ENCODE results near the gene EVA1C.

DNA sequence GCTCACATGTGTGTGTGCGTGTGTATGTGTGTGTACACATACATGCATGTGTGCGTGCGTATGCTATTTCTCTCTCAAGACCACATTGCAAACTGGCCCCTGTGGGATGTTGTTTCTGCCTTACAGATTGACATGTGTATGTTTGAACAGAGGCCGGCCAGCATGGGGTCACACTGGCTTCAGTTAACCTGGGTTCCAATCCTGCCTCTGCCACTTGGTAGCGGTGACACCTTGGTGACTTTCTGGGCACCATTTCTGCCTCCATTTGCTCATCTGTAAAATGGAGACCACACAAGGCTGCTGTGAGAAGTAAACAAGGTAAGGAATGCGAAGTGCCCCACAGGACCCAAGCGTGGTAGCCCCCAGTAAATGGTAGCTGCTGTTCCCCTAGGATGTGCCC, 121.1 kb downstream of the EVA1C start:
- TF ChIP-seq, protein P1, sequence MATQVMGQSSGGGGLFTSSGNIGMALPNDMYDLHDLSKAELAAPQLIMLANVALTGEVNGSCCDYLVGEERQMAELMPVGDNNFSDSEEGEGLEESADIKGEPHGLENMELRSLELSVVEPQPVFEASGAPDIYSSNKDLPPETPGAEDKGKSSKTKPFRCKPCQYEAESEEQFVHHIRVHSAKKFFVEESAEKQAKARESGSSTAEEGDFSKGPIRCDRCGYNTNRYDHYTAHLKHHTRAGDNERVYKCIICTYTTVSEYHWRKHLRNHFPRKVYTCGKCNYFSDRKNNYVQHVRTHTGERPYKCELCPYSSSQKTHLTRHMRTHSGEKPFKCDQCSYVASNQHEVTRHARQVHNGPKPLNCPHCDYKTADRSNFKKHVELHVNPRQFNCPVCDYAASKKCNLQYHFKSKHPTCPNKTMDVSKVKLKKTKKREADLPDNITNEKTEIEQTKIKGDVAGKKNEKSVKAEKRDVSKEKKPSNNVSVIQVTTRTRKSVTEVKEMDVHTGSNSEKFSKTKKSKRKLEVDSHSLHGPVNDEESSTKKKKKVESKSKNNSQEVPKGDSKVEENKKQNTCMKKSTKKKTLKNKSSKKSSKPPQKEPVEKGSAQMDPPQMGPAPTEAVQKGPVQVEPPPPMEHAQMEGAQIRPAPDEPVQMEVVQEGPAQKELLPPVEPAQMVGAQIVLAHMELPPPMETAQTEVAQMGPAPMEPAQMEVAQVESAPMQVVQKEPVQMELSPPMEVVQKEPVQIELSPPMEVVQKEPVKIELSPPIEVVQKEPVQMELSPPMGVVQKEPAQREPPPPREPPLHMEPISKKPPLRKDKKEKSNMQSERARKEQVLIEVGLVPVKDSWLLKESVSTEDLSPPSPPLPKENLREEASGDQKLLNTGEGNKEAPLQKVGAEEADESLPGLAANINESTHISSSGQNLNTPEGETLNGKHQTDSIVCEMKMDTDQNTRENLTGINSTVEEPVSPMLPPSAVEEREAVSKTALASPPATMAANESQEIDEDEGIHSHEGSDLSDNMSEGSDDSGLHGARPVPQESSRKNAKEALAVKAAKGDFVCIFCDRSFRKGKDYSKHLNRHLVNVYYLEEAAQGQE (IDR thresholded peaks at IDR 0.05; ENCODE audit: low read depth): no peak
- TF ChIP-seq CREB1 (IDR thresholded peaks at IDR 0.05; ENCODE audit: low read depth): no peak
- no peak for TF ChIP-seq EP300 (IDR thresholded peaks at IDR 0.05; ENCODE audit: borderline replicate concordance)
